Measurements from ENCODE around the gene POU2F1. TPM values are rescaled to one million over a fixed set of nuclear protein-coding genes. Genes with fewer than 3 reads are reported as not detected.

Gene POU2F1
- total RNA-seq, 1 experiment from 2014 or later = 21.5 TPM

GRCh38 chr1:167291539-167292185 lies 71.0 kb downstream of the POU2F1 start:
- DNase-seq = no peak
- no peak overlapping the region for H3K4me3 ChIP-seq (ENCODE audit: insufficient read depth, low read depth, low read length)
- H3K36me3 ChIP-seq (replicated peaks; ENCODE audit: control insufficient read depth, insufficient read depth, low read length) = no peaks in the 10 kb centered on the region
- H3K27me3 ChIP-seq (ENCODE audit: control insufficient read depth, insufficient read depth, low read length) = no peaks in the 10 kb centered on the region

- no peak overlapping the region for H3K4me3 ChIP-seq (ENCODE audit: insufficient read depth, low read depth, low read length)
- H3K27me3 ChIP-seq (ENCODE audit: control insufficient read depth, insufficient read depth, low read length) = no peaks in the 10 kb centered on the region
- no peak for DNase-seq
- H3K36me3 ChIP-seq (replicated peaks; ENCODE audit: control insufficient read depth, insufficient read depth, low read length) = no peaks in the 10 kb centered on the region
Measured at GRCh38 chr1:167292216-167292615, 71.5 kb downstream of the POU2F1 start.

GRCh38 chr1:167293057-167293456 lies 72.4 kb downstream of the POU2F1 start:
- no peak for DNase-seq
- Histone ChIP-seq H3K4me3 (ENCODE audit: insufficient read depth, low read depth, low read length) (no peak overlapping the region), H3K36me3 (replicated peaks; ENCODE audit: control insufficient read depth, insufficient read depth, low read length) (no peaks in the 10 kb centered on the region), H3K27me3 (ENCODE audit: control insufficient read depth, insufficient read depth, low read length) (no peaks in the 10 kb centered on the region)

GRCh38 chr1:167294528-167294927 lies 73.8 kb downstream of the POU2F1 start:
- no peak for DNase-seq

GRCh38 chr1:167297222-167298214 lies 76.8 kb downstream of the POU2F1 start:
- Histone ChIP-seq H3K36me3 (replicated peaks; ENCODE audit: control insufficient read depth, insufficient read depth, low read length) (no peaks in the 10 kb centered on the region), H3K27me3 (ENCODE audit: control insufficient read depth, insufficient read depth, low read length) (no peaks in the 10 kb centered on the region), H3K4me3 (ENCODE audit: insufficient read depth, low read depth, low read length) (no peak overlapping the region)
- no peak for DNase-seq

More at GRCh38 chr1:167294528-167294927, 73.8 kb downstream of the POU2F1 start:
- no peak overlapping the region for H3K4me3 ChIP-seq (ENCODE audit: insufficient read depth, low read depth, low read length)
- H3K27me3 ChIP-seq (ENCODE audit: control insufficient read depth, insufficient read depth, low read length) = no peaks in the 10 kb centered on the region
- no peaks in the 10 kb centered on the region for H3K36me3 ChIP-seq (replicated peaks; ENCODE audit: control insufficient read depth, insufficient read depth, low read length)

GRCh38 chr1:167298325-167298724 lies 77.6 kb downstream of the POU2F1 start:
- no peak overlapping the region for H3K4me3 ChIP-seq (ENCODE audit: insufficient read depth, low read depth, low read length)
- H3K27me3 ChIP-seq (ENCODE audit: control insufficient read depth, insufficient read depth, low read length) = no peaks in the 10 kb centered on the region
- no peak for DNase-seq

GRCh38 chr1:167301355-167301754 lies 80.7 kb downstream of the POU2F1 start:
- Histone ChIP-seq H3K36me3 (replicated peaks; ENCODE audit: control insufficient read depth, insufficient read depth, low read length) (no peaks in the 10 kb centered on the region), H3K4me3 (ENCODE audit: insufficient read depth, low read depth, low read length) (no peak overlapping the region), H3K27me3 (ENCODE audit: control insufficient read depth, insufficient read depth, low read length) (no peaks in the 10 kb centered on the region)
- peak; percentile 22 for DNase-seq

More at GRCh38 chr1:167298325-167298724, 77.6 kb downstream of the POU2F1 start:
- no peaks in the 10 kb centered on the region for H3K36me3 ChIP-seq (replicated peaks; ENCODE audit: control insufficient read depth, insufficient read depth, low read length)

- DNase-seq = no peak
- Histone ChIP-seq H3K36me3 (replicated peaks; ENCODE audit: control insufficient read depth, insufficient read depth, low read length) (no peaks in the 10 kb centered on the region), H3K27me3 (ENCODE audit: control insufficient read depth, insufficient read depth, low read length) (no peaks in the 10 kb centered on the region)
Measured at GRCh38 chr1:167304165-167304564, 83.5 kb downstream of the POU2F1 start.

GRCh38 chr1:167305059-167305705 lies 84.5 kb downstream of the POU2F1 start:
- DNase-seq = no peak
- Histone ChIP-seq H3K36me3 (replicated peaks; ENCODE audit: control insufficient read depth, insufficient read depth, low read length) (no peaks in the 10 kb centered on the region), H3K27me3 (ENCODE audit: control insufficient read depth, insufficient read depth, low read length) (no peaks in the 10 kb centered on the region), H3K4me3 (ENCODE audit: insufficient read depth, low read depth, low read length) (no peak overlapping the region)

More at GRCh38 chr1:167304165-167304564, 83.5 kb downstream of the POU2F1 start:
- H3K4me3 ChIP-seq (ENCODE audit: insufficient read depth, low read depth, low read length) = no peak overlapping the region

GRCh38 chr1:167305706-167306277 lies 85.1 kb downstream of the POU2F1 start:
- DNase-seq = no peak
- H3K36me3 ChIP-seq (replicated peaks; ENCODE audit: control insufficient read depth, insufficient read depth, low read length) = no peaks in the 10 kb centered on the region
- H3K27me3 ChIP-seq (ENCODE audit: control insufficient read depth, insufficient read depth, low read length) = no peaks in the 10 kb centered on the region
- H3K4me3 ChIP-seq (ENCODE audit: insufficient read depth, low read depth, low read length) = no peak overlapping the region

- Histone ChIP-seq H3K4me3 (ENCODE audit: insufficient read depth, low read depth, low read length) (no peak overlapping the region), H3K36me3 (replicated peaks; ENCODE audit: control insufficient read depth, insufficient read depth, low read length) (no peaks in the 10 kb centered on the region), H3K27me3 (ENCODE audit: control insufficient read depth, insufficient read depth, low read length) (no peaks in the 10 kb centered on the region)
- DNase-seq = no peak
Measured at GRCh38 chr1:167310732-167311131, 90.0 kb downstream of the POU2F1 start.

GRCh38 chr1:167312871-167313270 lies 92.2 kb downstream of the POU2F1 start:
- no peak for DNase-seq
- Histone ChIP-seq H3K36me3 (replicated peaks; ENCODE audit: control insufficient read depth, insufficient read depth, low read length) (peaks cover 1% of the 10 kb centered on the region), H3K4me3 (ENCODE audit: insufficient read depth, low read depth, low read length) (no peak overlapping the region), H3K27me3 (ENCODE audit: control insufficient read depth, insufficient read depth, low read length) (no peaks in the 10 kb centered on the region)

- no peak for DNase-seq
- peaks cover 1% of the 10 kb centered on the region for H3K36me3 ChIP-seq (replicated peaks; ENCODE audit: control insufficient read depth, insufficient read depth, low read length)
- no peaks in the 10 kb centered on the region for H3K27me3 ChIP-seq (ENCODE audit: control insufficient read depth, insufficient read depth, low read length)
- no peak overlapping the region for H3K4me3 ChIP-seq (ENCODE audit: insufficient read depth, low read depth, low read length)
Measured at GRCh38 chr1:167314671-167315070, 94.0 kb downstream of the POU2F1 start.

GRCh38 chr1:167317463-167317862 lies 96.8 kb downstream of the POU2F1 start:
- H3K36me3 ChIP-seq (replicated peaks; ENCODE audit: control insufficient read depth, insufficient read depth, low read length) = peaks cover 1% of the 10 kb centered on the region
- no peak overlapping the region for H3K4me3 ChIP-seq (ENCODE audit: insufficient read depth, low read depth, low read length)
- no peaks in the 10 kb centered on the region for H3K27me3 ChIP-seq (ENCODE audit: control insufficient read depth, insufficient read depth, low read length)
- DNase-seq = no peak

All from H7 (cell line).